MM.1S (cell line): ENCODE results near the gene AXIN2.

ENCODE experiments used
- DNase-seq: peaks from one replicate; pipeline ENCODE4 v3.0.0-alpha.2; 2015
- H2AFZ ChIP-seq: fragments of 300-600 bp; sonication (generic); 2 replicates; pipeline ENCODE4 v1.6.0; 2016; ENCODE audit warnings: antibody characterized with exemption, low read length
- H3F3A ChIP-seq: fragments of 300-600 bp; sonication (generic); 2 replicates; pipeline ENCODE4 v1.6.1; 2016; ENCODE audit warnings: mild to moderate bottlenecking, antibody characterized with exemption, low read length, moderate library complexity, mixed read lengths; ENCODE audit not compliant: insufficient read depth
- H3K27ac ChIP-seq: fragments of 300-600 bp; sonication (generic); 2 replicates; pipeline ENCODE4 v1.5.1; 2016; ENCODE audit warnings: mild to moderate bottlenecking, low read length
- H3K27me3 ChIP-seq: fragments of 300-600 bp; sonication (generic); replicated peaks from 2 replicates; pipeline ENCODE4 v1.6.0; 2016; ENCODE audit warnings: low read length; ENCODE audit not compliant: insufficient read depth
- H3K36me3 ChIP-seq: fragments of 300-600 bp; sonication (generic); replicated peaks from 2 replicates; pipeline ENCODE4 v1.6.1; 2016; ENCODE audit warnings: mild to moderate bottlenecking, low read length, mixed read lengths; ENCODE audit not compliant: insufficient read depth
- H3K4me1 ChIP-seq: fragments of 300-600 bp; sonication (generic); 2 replicates; pipeline ENCODE4 v1.6.1; 2016; ENCODE audit warnings: low read length, mixed read lengths
- H3K4me2 ChIP-seq: fragments of 300-600 bp; sonication (generic); 2 replicates; pipeline ENCODE4 v1.6.0; 2016; ENCODE audit warnings: low read depth, low read length
- H3K4me3 ChIP-seq: fragments of 300-600 bp; sonication (generic); 2 replicates; pipeline ENCODE4 v1.5.1; 2016; ENCODE audit warnings: low read length, mixed read lengths
- H3K79me2 ChIP-seq: fragments of 300-600 bp; sonication (generic); 2 replicates; pipeline ENCODE4 v1.6.1; 2016; ENCODE audit warnings: mixed run types, low read length, mixed read lengths
- H3K9ac ChIP-seq: fragments of 300-600 bp; sonication (generic); 2 replicates; pipeline ENCODE4 v1.6.1; 2016; ENCODE audit warnings: low read length, mixed read lengths
- H3K9me2 ChIP-seq: fragments of 300-600 bp; sonication (generic); replicated peaks from 2 replicates; pipeline ENCODE4 v1.6.1; 2016; ENCODE audit warnings: mild to moderate bottlenecking, low read length, mixed read lengths; ENCODE audit not compliant: insufficient read depth
- H3K9me3 ChIP-seq: fragments of 300-600 bp; sonication (generic); replicated peaks from 2 replicates; pipeline ENCODE4 v1.6.1; 2016; ENCODE audit warnings: mild to moderate bottlenecking, low read length, mixed read lengths; ENCODE audit not compliant: insufficient read depth
- H4K20me1 ChIP-seq: fragments of 300-600 bp; sonication (generic); 2 replicates; pipeline ENCODE4 v1.6.1; 2016; ENCODE audit warnings: mild to moderate bottlenecking, low read length, moderate library complexity, mixed read lengths; ENCODE audit not compliant: insufficient read depth
- CTCF ChIP-seq: fragments of 300-600 bp; sonication (generic); IDR thresholded peaks from 2 replicates; pipeline ENCODE4 v1.5.1; 2016; ENCODE audit warnings: antibody characterized with exemption, low read length, mixed read lengths
- EZH2 ChIP-seq: fragments of 300-600 bp; sonication (generic); optimal IDR thresholded peaks from 2 replicates; pipeline ENCODE3; 2017; ENCODE audit warnings: low read depth, mild to moderate bottlenecking, antibody characterized with exemption, low read length, mixed read lengths
- EZH2phosphoT487 ChIP-seq: fragments of 300-600 bp; sonication (generic); IDR thresholded peaks from 2 replicates; pipeline ENCODE4 v1.6.1; 2018; ENCODE audit warnings: antibody characterized with exemption, low read length

The AXIN2 gene

GRCh38 chr17:65536573-65537342 is 24.7 kb downstream of the AXIN2 start:
- Histone ChIP-seq H3K9ac (no peak overlapping the region), H3K27ac (no peak overlapping the region), H3K9me3 (no peaks in the 10 kb centered on the region), H3K36me3 (no peaks in the 10 kb centered on the region; the same call in 1 of the 2 replicates), H3K4me1 (no peaks in the 10 kb centered on the region), H3K27me3 (no peaks in the 10 kb centered on the region), H4K20me1 (no peaks in the 10 kb centered on the region), H2AFZ (no peak overlapping the region), H3K79me2 (no peaks in the 10 kb centered on the region), H3K9me2 (no peaks in the 10 kb centered on the region), H3K4me3 (no peak overlapping the region), H3K4me2 (no peak overlapping the region), H3F3A (no peaks in the 10 kb centered on the region)
- no peak for TF ChIP-seq CTCF
- DNase-seq: no peak

GRCh38 chr17:65535777-65536572 is 25.5 kb downstream of the AXIN2 start:
- H3K79me2 ChIP-seq: no peaks in the 10 kb centered on the region
- TF ChIP-seq CTCF (no peak), EZH2phosphoT487 (no peak), EZH2 (no peak)
- no peak overlapping the region for H3K4me2 ChIP-seq
- no peaks in the 10 kb centered on the region for H4K20me1 ChIP-seq
- no peaks in the 10 kb centered on the region for H3K27me3 ChIP-seq
- no peak overlapping the region for H3K27ac ChIP-seq
- no peak overlapping the region for H3K9ac ChIP-seq
- H2AFZ ChIP-seq: no peak overlapping the region
- no peaks in the 10 kb centered on the region for H3F3A ChIP-seq
- H3K36me3 ChIP-seq: no peaks in the 10 kb centered on the region; the same call in 1 of the 2 replicates
- H3K9me2 ChIP-seq: no peaks in the 10 kb centered on the region
- no peak overlapping the region for H3K4me3 ChIP-seq
- H3K9me3 ChIP-seq: no peaks in the 10 kb centered on the region
- no peaks in the 10 kb centered on the region for H3K4me1 ChIP-seq
- DNase-seq: no peak

- Histone ChIP-seq H3K4me3 (no peak overlapping the region), H3K36me3 (no peaks in the 10 kb centered on the region; the same call in 1 of the 2 replicates), H2AFZ (no peak overlapping the region), H3K4me1 (no peaks in the 10 kb centered on the region), H3K9me3 (no peaks in the 10 kb centered on the region), H3F3A (no peaks in the 10 kb centered on the region), H3K9ac (no peak overlapping the region), H4K20me1 (no peaks in the 10 kb centered on the region), H3K9me2 (no peaks in the 10 kb centered on the region), H3K79me2 (no peaks in the 10 kb centered on the region), H3K27ac (no peak overlapping the region), H3K4me2 (no peak overlapping the region), H3K27me3 (no peaks in the 10 kb centered on the region)
- TF ChIP-seq EZH2phosphoT487 (no peak), CTCF (no peak), EZH2 (no peak)
- DNase-seq: no peak
These were observed 27.5 kb downstream of the AXIN2 start for GRCh38 chr17:65533852-65534457.
